Skeletal muscle cell (primary cell): ENCODE results near the gene SNED1.

Experiments
- DNase-seq: peaks from one replicate; pipeline ENCODE4 v3.0.0-alpha.2; 2010; ENCODE audit warnings: low read depth
- H3K4me3 ChIP-seq: 2 replicates; pipeline ENCODE4 v1.5.1; 2011; ENCODE audit warnings: low read depth, mild to moderate bottlenecking, control low read depth, low read length, moderate library complexity

Gene SNED1

DNA sequence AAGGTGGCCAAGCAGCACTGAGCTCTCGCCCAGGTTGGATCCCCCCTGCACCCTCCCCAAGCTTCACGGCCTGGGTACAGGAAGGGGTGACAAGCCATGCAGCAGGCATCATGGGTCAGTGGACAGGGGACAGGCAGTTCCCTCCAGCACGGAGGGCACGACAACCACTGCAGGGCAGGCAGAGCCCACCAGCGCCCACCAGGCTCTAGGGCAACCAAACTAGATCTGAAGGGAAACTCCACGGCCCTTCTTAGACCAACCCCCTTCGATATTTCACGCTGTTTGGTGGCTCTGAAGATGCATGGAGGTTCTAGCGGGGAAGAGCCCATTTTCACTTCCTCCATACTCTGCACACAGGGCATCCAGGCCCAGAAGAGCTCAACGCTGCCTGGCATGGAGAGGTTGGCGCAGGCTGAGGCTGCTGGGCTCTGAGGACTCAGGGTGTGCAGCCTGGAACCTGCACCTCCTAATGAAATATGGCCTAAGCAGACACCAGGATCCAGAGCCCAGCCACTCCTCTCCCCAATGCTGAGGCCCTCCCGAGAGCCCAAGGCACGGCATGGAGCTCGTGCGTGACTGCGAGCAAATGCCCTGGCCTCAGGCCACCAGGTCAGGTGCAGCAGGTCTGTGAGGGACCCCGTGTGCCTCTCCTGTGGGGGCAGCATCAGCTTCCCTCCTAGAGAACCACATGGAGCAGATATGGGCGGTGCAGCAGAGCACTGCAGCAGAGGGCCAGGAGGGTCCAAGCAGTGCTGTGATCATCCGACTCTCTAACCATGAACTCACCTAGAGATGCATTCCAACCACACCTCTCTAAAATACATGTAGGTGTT, 112.4 kb downstream of the SNED1 start:
- DNase-seq: no peak

DNA sequence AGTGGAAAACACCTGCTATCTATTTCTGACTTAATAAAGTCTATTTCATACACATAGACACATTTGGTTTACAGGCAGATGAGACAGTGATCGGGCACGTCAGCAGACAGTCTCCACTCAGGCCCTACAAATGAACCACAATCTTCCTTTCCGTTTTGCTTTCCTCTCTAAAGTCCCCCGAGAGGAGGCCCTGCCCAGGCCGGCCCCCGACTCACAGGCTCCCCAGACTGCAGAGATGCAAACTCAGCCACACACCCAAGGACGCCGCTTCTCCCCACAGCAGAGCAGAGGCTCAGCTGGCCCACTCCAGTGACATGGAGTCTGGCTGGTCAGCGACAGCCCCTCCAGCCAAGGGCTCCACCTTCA, 113.0 kb downstream of the SNED1 start:
- H3K4me3 ChIP-seq: no peak overlapping the region
- DNase-seq: no peak

More for the DNA sequence above, 112.4 kb downstream of the SNED1 start:
- no peak overlapping the region for H3K4me3 ChIP-seq

DNA sequence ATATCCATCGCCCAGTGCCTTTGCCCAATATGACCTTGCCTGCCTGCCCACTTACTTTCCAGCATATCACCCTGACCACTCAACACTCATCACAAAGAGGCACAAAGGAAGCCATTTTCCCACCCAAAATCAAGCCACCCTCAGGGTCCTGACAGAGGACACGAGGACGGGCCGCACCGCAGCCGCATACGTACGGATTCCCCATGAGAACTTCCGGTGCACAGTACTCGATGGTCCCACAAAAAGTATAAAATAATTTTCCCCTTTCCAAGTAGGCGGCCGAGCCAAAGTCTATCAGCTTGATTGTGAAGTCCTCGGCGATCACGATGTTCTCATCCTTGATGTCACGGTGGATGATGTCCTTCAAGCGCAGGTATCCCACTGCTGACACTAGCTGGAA, 113.6 kb downstream of the SNED1 start:
- DNase-seq: no peak
- no peak overlapping the region for H3K4me3 ChIP-seq

DNA sequence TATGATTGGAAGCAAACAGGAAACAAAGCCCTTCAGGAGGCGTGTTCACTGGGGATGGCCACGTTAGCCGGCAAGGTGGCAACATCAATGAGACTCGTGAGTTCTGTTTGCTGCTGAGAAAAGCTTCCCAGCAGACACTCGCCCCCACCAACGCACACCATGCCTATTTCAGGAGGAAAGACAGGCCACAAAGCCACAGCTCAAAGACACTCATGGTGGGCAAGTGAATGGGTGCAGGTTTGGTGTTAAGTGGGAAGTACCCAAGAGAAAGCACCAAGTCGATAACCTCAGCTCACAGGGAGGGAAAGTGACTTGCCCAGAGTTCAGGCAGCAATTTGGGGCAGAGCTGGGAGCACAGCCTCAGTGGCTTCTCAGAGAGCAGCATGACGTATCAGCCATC, 114.2 kb downstream of the SNED1 start:
- H3K4me3 ChIP-seq: no peak overlapping the region
- no peak for DNase-seq

DNA sequence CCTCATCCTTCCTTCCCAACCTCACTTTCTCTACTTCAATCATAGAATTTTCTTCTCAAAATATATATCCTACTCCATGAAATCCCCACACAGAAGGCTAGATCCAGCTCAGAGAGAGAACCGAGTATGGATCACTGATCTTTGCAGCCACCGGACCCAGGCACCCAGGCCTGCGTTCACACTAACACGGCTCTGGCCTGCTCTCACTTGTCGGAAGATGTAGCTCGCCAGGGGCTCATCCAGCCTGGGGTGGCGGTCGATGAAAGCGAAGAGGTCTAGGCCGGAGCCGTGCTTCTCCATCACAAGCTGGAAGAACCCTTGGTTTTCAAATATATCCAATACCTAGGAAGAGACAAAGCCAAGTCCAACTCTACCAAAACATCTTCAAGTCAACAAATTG, 116.4 kb downstream of the SNED1 start:
- no peak for DNase-seq
- no peak overlapping the region for H3K4me3 ChIP-seq

DNA sequence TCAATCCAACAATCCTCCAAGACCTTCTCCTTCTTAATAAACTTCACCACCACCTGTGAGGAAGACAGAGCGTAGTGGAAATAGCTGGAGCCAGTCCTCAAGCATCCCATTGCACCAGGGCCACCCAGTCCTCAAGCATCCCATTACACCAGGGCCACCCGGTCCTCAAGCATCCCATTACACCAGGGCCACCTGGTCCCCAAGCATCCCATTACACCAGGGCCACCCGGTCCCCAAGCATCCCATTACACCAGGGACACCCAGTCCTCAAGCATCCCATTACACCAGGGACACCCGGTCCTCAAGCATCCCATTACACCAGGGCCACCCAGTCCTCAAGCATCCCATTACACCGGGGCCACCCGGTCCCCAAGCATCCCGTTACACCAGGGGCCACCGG, 116.9 kb downstream of the SNED1 start:
- no peak for DNase-seq
- no peak overlapping the region for H3K4me3 ChIP-seq

DNA sequence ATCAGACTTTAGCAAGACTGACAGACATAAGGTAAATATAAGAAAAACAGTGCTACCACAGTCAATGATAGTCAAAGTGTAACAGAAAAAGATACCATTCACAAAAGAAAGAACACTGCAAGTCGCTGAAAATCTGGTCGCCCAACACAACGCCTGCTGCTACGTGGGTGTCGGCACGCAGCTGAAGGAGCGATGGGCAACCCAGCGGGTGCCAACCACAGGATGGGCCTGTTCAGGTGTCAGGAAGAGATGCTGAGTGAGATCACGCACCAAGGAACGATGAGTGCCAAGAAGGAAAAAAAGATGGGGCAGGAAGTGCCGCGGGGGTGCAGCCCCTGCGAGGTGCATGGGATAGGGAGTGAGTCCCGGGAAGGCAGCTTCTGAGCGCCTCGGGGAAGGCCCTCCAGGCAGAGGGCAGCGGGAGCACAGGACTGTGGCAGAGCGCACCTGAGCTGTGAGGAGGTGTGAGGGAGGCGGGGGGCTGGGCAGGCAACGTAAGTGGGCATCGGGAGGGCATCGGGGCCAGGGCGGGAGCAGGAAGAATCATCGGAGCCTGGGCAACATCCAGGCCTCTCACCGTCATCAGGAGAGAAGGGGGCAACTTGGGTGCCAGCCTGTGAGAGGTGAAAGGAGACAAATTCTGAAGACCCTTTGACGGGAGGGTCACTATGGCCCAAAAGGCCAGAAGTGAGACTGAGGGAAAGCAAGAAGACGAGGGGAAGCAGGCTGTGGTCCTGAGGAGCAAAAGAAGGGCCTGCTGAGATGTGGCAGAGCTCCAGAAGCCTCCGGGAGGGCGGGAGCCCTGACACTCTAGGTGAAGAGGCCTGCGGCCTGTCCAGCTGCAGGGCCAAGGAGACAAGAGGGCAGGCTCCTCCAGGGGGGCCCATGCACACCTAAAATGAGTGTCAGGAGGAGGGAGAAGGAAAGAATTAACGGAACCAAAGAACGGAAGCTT, 118.5 kb downstream of the SNED1 start:
- H3K4me3 ChIP-seq: no peak overlapping the region
- DNase-seq: no peak

DNA sequence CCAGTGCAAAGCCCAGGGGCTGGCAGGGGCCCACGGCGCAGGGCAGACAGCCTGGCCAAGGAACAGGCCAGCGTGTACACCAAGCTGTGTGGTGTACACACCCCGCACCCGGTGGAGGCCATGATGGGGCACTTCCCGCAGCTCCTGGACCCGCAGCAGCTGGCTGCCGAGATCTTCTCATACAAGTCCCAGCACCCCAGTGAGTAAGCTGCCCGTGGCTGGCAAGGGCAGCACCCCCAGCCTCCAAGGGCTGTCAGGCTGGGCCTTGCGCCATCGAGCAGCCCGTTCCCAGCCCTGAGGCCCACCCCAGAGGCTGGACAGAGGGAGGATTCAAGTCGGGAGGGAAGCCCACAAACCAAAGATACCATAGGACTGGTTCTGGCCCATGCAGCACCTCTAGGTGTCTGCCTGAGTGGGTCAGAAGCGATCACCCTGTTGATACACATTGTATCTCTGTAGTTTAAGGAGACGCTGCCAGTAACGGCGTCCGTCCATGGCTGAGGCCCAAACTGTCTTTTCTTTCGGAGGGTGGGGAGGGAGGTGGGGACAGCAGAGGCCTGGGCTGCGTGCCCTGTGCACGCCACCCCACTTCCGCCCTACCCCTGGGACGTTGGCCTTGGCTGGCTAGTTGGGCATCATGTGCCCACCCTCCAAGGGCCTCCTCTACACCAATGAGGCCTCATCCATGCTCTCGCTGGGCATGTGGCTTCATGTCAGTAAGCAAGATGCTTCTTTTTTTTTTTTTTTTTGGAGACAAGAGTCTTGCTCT, 120.5 kb downstream of the SNED1 start:
- no peak for DNase-seq
- no peak overlapping the region for H3K4me3 ChIP-seq

DNA sequence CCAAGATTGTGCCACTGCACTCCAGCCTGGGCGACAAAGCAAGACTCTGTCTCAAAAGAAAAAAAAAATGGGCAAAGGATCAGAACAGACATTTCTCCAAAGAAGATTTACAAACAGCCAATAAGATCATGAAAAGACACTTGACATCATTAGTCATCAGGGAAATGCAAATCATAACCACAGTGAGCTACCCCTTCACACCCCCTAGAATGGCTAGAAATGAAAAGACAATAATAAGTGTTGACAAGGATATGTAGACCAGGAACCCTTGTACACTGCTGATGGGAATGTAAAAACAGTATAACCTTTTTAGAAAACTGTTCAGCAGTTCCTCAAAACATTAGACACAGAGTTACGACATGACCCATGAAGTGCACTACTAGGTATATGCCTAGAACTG, 122.0 kb downstream of the SNED1 start:
- no peak overlapping the region for H3K4me3 ChIP-seq
- DNase-seq: no peak

DNA sequence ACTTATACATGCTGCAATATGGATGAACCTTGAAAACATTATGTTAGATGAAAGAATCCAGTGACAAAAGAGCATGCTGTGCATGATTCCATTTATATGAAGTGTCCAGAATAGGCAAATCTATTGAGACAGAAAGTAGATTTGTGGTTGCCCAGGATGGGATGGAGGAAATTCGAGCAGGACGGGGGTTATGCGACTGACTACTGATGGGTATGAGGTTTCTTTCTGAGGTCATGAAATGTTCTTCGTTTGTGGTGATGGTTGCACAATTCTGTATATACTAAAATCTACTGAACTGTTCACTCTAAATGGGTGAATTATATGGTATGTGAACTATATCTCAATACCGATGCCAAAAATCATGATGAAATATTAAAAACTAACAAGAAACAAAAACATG, 122.6 kb downstream of the SNED1 start:
- no peak for DNase-seq
- H3K4me3 ChIP-seq: no peak overlapping the region

DNA sequence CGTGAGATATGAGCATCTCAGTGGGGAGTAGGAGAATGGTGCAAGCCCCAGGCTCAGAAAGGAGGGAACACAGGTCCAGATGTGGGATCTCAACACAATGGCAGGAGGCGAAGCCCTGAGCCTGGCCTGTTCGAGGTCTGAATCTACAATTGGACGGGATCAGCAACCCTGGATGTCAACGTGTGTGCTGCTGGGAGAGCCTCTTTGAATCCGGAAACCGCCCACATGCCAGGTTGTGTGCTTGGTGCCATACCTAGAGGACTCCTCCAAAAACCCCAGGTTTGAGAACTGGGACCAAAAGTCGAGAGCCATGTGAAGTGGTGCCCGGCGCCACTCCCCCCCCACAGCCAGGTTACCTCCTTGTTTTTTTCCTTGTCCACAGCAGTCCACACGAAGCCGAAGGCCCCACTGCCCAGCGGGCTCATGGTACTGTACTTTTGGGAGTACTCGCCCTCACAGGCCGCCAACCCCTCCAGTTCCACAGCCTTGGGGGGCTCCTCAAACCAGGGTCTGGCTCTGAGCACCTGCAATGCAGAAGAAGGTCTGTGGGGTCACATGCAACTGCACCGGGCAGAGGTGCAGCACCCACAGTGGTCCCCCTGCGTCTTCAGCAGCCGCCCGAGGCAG, 124.1 kb downstream of the SNED1 start:
- no peak for DNase-seq
- H3K4me3 ChIP-seq: no peak overlapping the region

DNA sequence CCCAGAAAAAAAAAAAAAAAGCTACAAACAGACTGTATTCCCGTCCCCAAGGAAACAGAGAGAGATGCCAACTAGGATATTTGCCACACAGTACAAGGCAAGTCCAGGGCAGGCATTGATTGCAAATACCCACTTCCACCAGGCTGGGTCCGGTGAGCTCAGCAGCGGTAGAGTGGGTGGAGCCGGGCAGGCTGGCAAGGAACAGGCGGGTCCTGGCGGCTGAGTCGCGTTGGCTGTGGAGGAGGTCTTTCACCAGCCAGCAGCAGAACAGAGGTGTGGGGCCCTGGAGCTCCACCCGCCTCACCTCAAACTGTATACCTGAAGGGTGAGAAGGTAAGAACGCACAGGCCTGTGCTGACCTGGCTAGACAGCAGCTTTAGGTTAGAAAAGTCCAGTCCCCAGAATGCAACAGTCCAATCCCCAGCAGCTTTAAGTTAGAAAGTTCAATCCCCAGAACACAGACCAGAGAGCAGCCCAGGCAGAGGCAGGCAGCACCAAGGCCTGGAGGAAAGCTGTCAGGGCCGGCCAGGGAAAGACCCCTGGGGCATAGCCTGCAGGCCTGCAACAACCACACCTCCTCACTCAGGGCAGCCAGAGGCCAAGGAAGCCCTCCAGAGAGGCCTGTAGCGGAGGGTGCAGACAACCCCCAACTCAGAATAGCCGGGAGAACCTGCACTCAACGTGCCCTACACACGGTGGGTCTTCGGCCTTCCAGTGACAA, 125.6 kb downstream of the SNED1 start:
- no peak overlapping the region for H3K4me3 ChIP-seq
- DNase-seq: no peak

DNA sequence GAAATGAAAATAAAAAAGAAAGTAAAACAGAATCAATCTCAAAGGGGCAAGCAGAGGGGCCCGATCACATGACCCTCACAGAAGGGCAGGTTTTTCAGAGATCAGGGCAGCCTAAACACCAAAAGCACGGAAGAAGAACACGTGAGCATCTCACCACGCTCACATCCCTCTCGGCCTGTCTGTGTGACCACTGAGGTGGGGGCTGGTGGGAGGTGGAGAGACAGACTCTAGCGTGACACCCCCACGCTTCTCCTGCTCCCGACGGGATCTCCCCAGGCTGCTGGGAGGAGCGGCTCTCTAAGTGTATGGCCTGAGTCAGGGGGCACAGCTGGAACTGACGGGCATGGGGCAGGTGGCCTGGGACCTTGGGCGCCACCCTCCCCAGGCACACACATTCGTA, 127.2 kb downstream of the SNED1 start:
- DNase-seq: no peak
- no peak overlapping the region for H3K4me3 ChIP-seq

DNA sequence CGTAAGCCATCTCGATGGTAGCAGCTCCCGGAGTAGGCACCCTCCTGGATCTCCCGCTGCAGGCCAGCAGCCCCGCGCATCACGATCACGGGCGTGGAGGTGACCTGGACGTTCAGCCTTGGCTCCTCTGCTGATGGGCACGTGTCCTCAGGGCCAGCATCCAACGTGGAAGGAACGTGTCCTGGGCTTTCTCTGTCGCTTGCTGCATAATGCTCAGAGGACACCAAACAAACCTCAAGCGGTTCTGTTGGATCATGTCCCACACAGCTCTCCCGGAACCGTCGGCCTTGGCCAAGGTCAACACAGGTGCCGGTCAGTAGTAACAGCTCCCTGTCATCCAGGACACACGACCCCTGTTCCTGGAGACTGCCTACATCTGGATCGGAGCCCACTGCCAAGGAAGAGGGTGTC, 127.8 kb downstream of the SNED1 start:
- no peak overlapping the region for H3K4me3 ChIP-seq
- DNase-seq: no peak

DNA sequence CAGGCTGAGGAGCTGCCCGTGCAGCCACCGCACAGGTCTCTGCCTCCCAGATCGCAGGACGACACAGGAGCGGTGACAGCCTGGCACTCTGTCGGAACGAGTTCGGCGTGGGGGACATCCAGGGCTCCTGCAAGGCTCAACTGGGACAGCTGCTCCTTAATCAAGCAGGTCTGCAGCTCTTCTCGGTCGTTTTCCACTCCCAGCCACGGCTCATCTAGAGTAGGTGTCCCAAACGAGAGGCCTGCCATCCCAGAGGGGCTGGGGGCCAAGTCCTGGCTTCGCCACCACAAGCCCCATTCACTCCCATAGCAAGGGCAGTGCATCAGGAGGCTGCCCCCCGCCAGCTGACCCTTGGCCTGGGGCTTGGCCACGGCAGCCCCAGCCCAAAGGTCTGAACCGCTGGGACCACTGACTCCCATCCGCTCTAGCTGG, 128.4 kb downstream of the SNED1 start:
- H3K4me3 ChIP-seq: no peak overlapping the region
- no peak for DNase-seq

DNA sequence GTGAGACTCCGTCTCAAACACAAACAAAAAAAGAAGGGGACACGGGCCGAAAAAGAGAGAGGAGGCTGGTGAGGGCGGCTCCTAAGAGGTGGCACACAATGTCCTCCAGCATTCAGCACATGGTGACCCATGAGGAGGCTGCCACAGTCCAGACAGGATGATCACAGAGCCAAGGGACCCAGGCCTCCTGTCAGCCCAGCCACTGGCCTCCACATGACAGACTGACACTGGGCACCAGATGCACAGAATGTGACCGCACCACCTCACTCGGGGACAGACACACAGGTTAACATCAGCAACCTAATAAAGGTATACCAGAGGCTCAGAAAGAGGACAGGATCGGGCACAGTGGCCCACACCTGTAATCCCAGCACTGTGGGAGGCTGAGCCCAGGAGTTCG, 129.8 kb downstream of the SNED1 start:
- H3K4me3 ChIP-seq: no peak overlapping the region
- DNase-seq: no peak

DNA sequence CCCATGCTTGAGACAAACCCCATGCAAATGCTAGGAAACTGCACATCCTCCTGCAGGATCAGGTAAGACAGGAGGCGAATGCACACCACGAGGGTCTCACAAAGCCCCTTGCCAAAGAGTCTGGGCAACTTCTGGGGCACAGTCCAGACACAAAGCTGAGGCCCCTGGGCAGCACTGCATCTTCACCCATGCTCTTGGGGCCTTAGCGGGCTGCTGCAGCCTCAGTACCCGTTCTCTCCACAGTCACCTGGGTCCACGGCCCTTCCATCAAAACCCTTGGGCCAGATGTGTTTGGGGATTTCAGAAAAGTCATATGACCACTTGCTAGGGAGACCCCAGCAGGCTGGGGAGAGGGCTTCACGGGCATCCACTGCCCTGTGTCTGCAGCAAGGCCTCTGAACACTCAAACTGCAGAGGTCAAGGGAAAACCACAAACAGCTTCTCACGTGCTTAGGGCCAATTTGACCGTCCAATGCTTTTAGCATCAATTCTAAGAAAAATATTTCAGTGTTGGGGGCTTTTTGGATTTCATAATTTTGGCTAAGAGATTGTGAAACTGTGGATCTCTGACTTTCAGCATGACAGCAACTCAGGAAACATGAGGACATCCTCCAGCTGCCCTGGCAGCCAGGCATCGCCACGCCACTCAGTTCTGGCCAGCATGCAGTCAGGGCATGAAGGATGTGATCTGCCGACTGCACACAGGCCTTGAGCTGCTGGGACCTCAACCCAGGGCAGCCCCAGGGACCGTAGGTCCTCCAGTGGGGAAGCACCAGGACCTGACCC, 130.9 kb downstream of the SNED1 start:
- H3K4me3 ChIP-seq: no peak overlapping the region
- no peak for DNase-seq

DNA sequence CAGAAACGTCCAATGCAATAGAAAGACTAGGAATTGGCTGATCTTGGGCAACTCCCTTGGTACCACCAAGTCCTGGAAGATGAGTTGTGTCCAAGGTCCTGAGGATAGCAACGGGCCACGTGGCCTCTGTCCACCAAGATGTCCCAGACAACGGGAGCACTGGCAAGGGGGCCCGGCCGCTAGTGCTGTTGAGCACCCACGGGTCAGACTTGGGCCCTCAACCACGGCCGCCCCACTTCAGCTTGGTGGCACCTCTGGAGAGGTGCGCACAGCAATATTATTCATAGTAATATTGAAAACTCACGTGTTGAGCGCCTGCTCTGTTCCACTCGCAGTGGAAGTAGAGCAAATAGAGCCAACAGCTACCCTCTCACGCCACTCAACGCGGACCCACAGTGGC, 131.9 kb downstream of the SNED1 start:
- no peak for DNase-seq
- no peak overlapping the region for H3K4me3 ChIP-seq
